NT2/D1 (cell line): ENCODE results near the gene CHID1.

Experiments
- DNase-seq: peaks from one replicate; pipeline ENCODE4 v3.0.0-alpha.2; 2011; ENCODE audit warnings: low read depth, low spot score
- H3K27me3 ChIP-seq: 2 replicates; pipeline ENCODE4 v1.6.0; 2011; ENCODE audit warnings: mild to moderate bottlenecking; ENCODE audit not compliant: insufficient read length, insufficient read depth
- H3K36me3 ChIP-seq: 2 replicates; pipeline ENCODE4 v1.6.1; 2011; ENCODE audit warnings: mild to moderate bottlenecking, low read length, mixed read lengths; ENCODE audit not compliant: insufficient read depth, insufficient read length
- H3K4me1 ChIP-seq: 2 replicates; pipeline ENCODE4 v1.5.1; 2011; ENCODE audit not compliant: insufficient read depth, insufficient read length
- H3K4me3 ChIP-seq: 2 replicates; pipeline ENCODE4 v1.5.1; 2011; ENCODE audit warnings: low read depth; ENCODE audit not compliant: insufficient read length
- H3K9ac ChIP-seq: 2 replicates; pipeline ENCODE4 v1.6.0; 2011; ENCODE audit warnings: low read depth; ENCODE audit not compliant: insufficient read length
- H3K9me3 ChIP-seq: 2 replicates; pipeline ENCODE4 v1.5.1; 2011; ENCODE audit warnings: mild to moderate bottlenecking, low read length; ENCODE audit not compliant: insufficient read depth
- SUZ12 ChIP-seq: IDR thresholded peaks from 2 replicates; pipeline ENCODE4 v1.6.1; 2011; ENCODE audit not compliant: insufficient read length, insufficient read depth; ENCODE audit errors: extremely low read depth
- YY1 ChIP-seq: IDR thresholded peaks from 2 replicates; pipeline ENCODE4 v1.6.1; 2011; ENCODE audit not compliant: insufficient read length, insufficient read depth
- ZNF274 ChIP-seq: IDR thresholded peaks from 2 replicates; pipeline ENCODE4 v1.6.1; 2011; ENCODE audit warnings: mild to moderate bottlenecking, low read depth, low read length

CHID1 gene

GRCh38 chr11:907668-908067 lies 2.9 kb downstream of the CHID1 start:
- H3K9ac ChIP-seq, result no peak overlapping the region
- peaks cover 60% of the 10 kb centered on the region for H3K36me3 ChIP-seq
- no peaks in the 10 kb centered on the region for H3K9me3 ChIP-seq
- peaks cover 9% of the 10 kb centered on the region for H3K4me1 ChIP-seq
- no peak for TF ChIP-seq SUZ12
- TF ChIP-seq ZNF274, result no peak
- TF ChIP-seq YY1, result no peak
- no peak for DNase-seq
- H3K4me3 ChIP-seq, result no peak overlapping the region
- H3K27me3 ChIP-seq, result no peaks in the 10 kb centered on the region

GRCh38 chr11:905952-906351 lies 4.7 kb downstream of the CHID1 start:
- Histone ChIP-seq H3K27me3 (no peaks in the 10 kb centered on the region), H3K9me3 (no peaks in the 10 kb centered on the region), H3K36me3 (peaks cover 78% of the 10 kb centered on the region), H3K4me1 (peaks cover 6% of the 10 kb centered on the region), H3K4me3 (no peak overlapping the region), H3K9ac (no peak overlapping the region)
- TF ChIP-seq YY1, result no peak
- no peak for TF ChIP-seq ZNF274
- no peak for TF ChIP-seq SUZ12
- DNase-seq, result no peak

GRCh38 chr11:904380-904779 lies 6.2 kb downstream of the CHID1 start:
- TF ChIP-seq SUZ12, result no peak
- TF ChIP-seq YY1, result no peak
- no peak for TF ChIP-seq ZNF274
- H3K9me3 ChIP-seq, result no peaks in the 10 kb centered on the region
- no peak overlapping the region for H3K4me3 ChIP-seq
- peaks cover 91% of the 10 kb centered on the region for H3K36me3 ChIP-seq
- H3K27me3 ChIP-seq, result no peaks in the 10 kb centered on the region
- no peak for DNase-seq
- peaks cover 4% of the 10 kb centered on the region for H3K4me1 ChIP-seq
- no peak overlapping the region for H3K9ac ChIP-seq

- DNase-seq, result no peak
- Histone ChIP-seq H3K27me3 (no peaks in the 10 kb centered on the region), H3K9me3 (no peaks in the 10 kb centered on the region), H3K36me3 (peaks cover 89% of the 10 kb centered on the region), H3K4me3 (no peak overlapping the region), H3K9ac (no peak overlapping the region), H3K4me1 (peaks cover 8% of the 10 kb centered on the region)
- no peak for TF ChIP-seq YY1
- no peak for TF ChIP-seq ZNF274
Observed at GRCh38 chr11:901452-902061, 9.1 kb downstream of the CHID1 start.

GRCh38 chr11:900545-900944 lies 10.1 kb downstream of the CHID1 start:
- DNase-seq, result no peak
- H3K36me3 ChIP-seq, result peaks cover 82% of the 10 kb centered on the region
- H3K9ac ChIP-seq, result no peak overlapping the region
- no peaks in the 10 kb centered on the region for H3K27me3 ChIP-seq
- TF ChIP-seq YY1, result no peak
- no peak for TF ChIP-seq SUZ12
- no peaks in the 10 kb centered on the region for H3K9me3 ChIP-seq
- no peak overlapping the region for H3K4me3 ChIP-seq
- peaks cover 8% of the 10 kb centered on the region for H3K4me1 ChIP-seq

GRCh38 chr11:899724-900123 lies 10.9 kb downstream of the CHID1 start:
- H3K36me3 ChIP-seq, result peaks cover 86% of the 10 kb centered on the region
- H3K4me1 ChIP-seq, result peaks cover 15% of the 10 kb centered on the region
- DNase-seq, result no peak
- H3K4me3 ChIP-seq, result no peak overlapping the region
- H3K27me3 ChIP-seq, result no peaks in the 10 kb centered on the region
- no peak overlapping the region for H3K9ac ChIP-seq
- TF ChIP-seq ZNF274 (no peak), YY1 (no peak), SUZ12 (no peak)
- H3K9me3 ChIP-seq, result no peaks in the 10 kb centered on the region

GRCh38 chr11:898540-899190 lies 11.9 kb downstream of the CHID1 start:
- Histone ChIP-seq H3K4me3 (no peak overlapping the region), H3K36me3 (peaks cover 83% of the 10 kb centered on the region), H3K27me3 (no peaks in the 10 kb centered on the region), H3K4me1 (peaks cover 22% of the 10 kb centered on the region), H3K9me3 (no peaks in the 10 kb centered on the region), H3K9ac (no peak overlapping the region)
- no peak for DNase-seq
- TF ChIP-seq ZNF274 (no peak), YY1 (no peak), SUZ12 (no peak)
